Measurements from ENCODE around the gene BLACAT1. TPM values are rescaled to one million over a fixed set of nuclear protein-coding genes. Genes with fewer than 3 reads are reported as not detected.
"Not testable (repeated sequence)": the region's sequence is repeated elsewhere in the genome, so short reads cannot be mapped to it uniquely, and the experiment has no call there.

The BLACAT1 gene
- total RNA-seq, 2 experiments from 2014 or later: 0.25 to 0.32 TPM

GRCh38 chr1:205424901-205425600 lies 30.8 kb downstream of the BLACAT1 start:
- intact Hi-C loops (cut with DNase I, micrococcal nuclease): loop anchor here in 1 of 2 experiments (5.0 kb wide), 1 partner anchor 97 kb away; no protein-coding TSS in a partner anchor
- Mint-ChIP-seq H3K4me1 (no peaks in the 10 kb centered on the region), H3K27me3 (peaks cover 28% of the 10 kb centered on the region), H3K27ac (no peak overlapping the region), H3K4me3 (no peak overlapping the region), H3K36me3 (ENCODE audit: low read depth) (no peaks in the 10 kb centered on the region), H3K9me3 (ENCODE audit: low read depth) (no peaks in the 10 kb centered on the region)
- no peak for ATAC-seq
- ChIA-PET POLR2A (interaction anchor here (0.5 kb wide), 2 partner anchors 57 to 1052 kb away, joined by 3 to 6 read pairs; no protein-coding TSS in a partner anchor), CTCF (interaction anchor here (0.6 to 1.6 kb wide), 8 partner anchors 8 to 243 kb away, joined by 3 to 6 read pairs (median 3); no protein-coding TSS in a partner anchor)
- no peak for DNase-seq

- ChIA-PET CTCF (interaction anchor here (0.6 to 1.6 kb wide), 7 partner anchors 7 to 101 kb away, joined by 3 to 7 read pairs (median 6); no protein-coding TSS in a partner anchor), POLR2A (no interaction called here)
- no peak for DNase-seq
- H3K4me1 Mint-ChIP-seq: no peaks in the 10 kb centered on the region
- H3K27ac Mint-ChIP-seq: no peak overlapping the region
- H3K36me3 Mint-ChIP-seq (ENCODE audit: low read depth): no peaks in the 10 kb centered on the region
- no peak overlapping the region for H3K4me3 Mint-ChIP-seq
- ATAC-seq: no peak
- intact Hi-C loops (cut with DNase I, micrococcal nuclease): loop anchor here in 1 of 2 experiments (5.0 kb wide), 1 partner anchor 98 kb away; no protein-coding TSS in a partner anchor
- peaks cover 28% of the 10 kb centered on the region for H3K27me3 Mint-ChIP-seq
- H3K9me3 Mint-ChIP-seq (ENCODE audit: low read depth): no peaks in the 10 kb centered on the region
Measured at GRCh38 chr1:205423814-205424399, 31.9 kb downstream of the BLACAT1 start.

- ChIA-PET POLR2A (no interaction called here), CTCF (interaction anchor here (1.0 kb wide), 1 partner anchor 63 kb away, joined by 7 read pairs; no protein-coding TSS in a partner anchor)
- no peaks in the 10 kb centered on the region for H3K4me1 Mint-ChIP-seq
- no peak overlapping the region for H3K27ac Mint-ChIP-seq
- intact Hi-C loops (cut with DNase I, micrococcal nuclease): loop anchor here in 1 of 2 experiments (5.0 kb wide), 1 partner anchor 99 kb away; no protein-coding TSS in a partner anchor
- H3K27me3 Mint-ChIP-seq: peaks cover 28% of the 10 kb centered on the region
- DNase-seq: no peak
- H3K4me3 Mint-ChIP-seq: no peak overlapping the region
- H3K36me3 Mint-ChIP-seq (ENCODE audit: low read depth): no peaks in the 10 kb centered on the region
- no peaks in the 10 kb centered on the region for H3K9me3 Mint-ChIP-seq (ENCODE audit: low read depth)
- ATAC-seq: no peak
Measured at GRCh38 chr1:205422993-205423642, 32.7 kb downstream of the BLACAT1 start.

GRCh38 chr1:205421798-205422197 lies 34.0 kb downstream of the BLACAT1 start, which contains the start of gene LEMD1:
Gene LEMD1, minus strand, starts transcription at chr1:205422056. Its CDS starts 1,520 bp downstream, at chr1:205420536.
- no peaks in the 10 kb centered on the region for H3K9me3 Mint-ChIP-seq (ENCODE audit: low read depth)
- CTCF ChIA-PET: interaction anchor here (0.7 kb wide), 2 partner anchors 10 to 1107 kb away, joined by 3 read pairs; no protein-coding TSS in a partner anchor
- POLR2A ChIA-PET: no interaction called here
- H3K4me3 Mint-ChIP-seq: no peak within 1 kb of the TSS
- H3K27ac Mint-ChIP-seq: no peak within 1 kb of the TSS
- intact Hi-C loops (cut with DNase I, micrococcal nuclease): loop anchor here in 1 of 2 experiments (5.0 kb wide), 1 partner anchor 101 kb away; no protein-coding TSS in a partner anchor
- ATAC-seq (no peak), DNase-seq (no peak)
- H3K36me3 Mint-ChIP-seq (ENCODE audit: low read depth): no peaks in the 10 kb centered on the region
- peaks cover 28% of the 10 kb centered on the region for H3K27me3 Mint-ChIP-seq
- no peaks in the 10 kb centered on the region for H3K4me1 Mint-ChIP-seq

GRCh38 chr1:205420938-205421337 lies 34.9 kb downstream of the BLACAT1 start:
- no peak for DNase-seq
- intact Hi-C loops (cut with DNase I, micrococcal nuclease): loop anchor here in 1 of 2 experiments (5.0 kb wide), 1 partner anchor 101 kb away; no protein-coding TSS in a partner anchor
- H3K36me3 Mint-ChIP-seq (ENCODE audit: low read depth): no peaks in the 10 kb centered on the region
- no peak overlapping the region for H3K27ac Mint-ChIP-seq
- ATAC-seq: no peak
- H3K9me3 Mint-ChIP-seq (ENCODE audit: low read depth): no peaks in the 10 kb centered on the region
- peaks cover 23% of the 10 kb centered on the region for H3K27me3 Mint-ChIP-seq
- POLR2A ChIA-PET: no interaction called here
- no peak overlapping the region for H3K4me3 Mint-ChIP-seq
- H3K4me1 Mint-ChIP-seq: no peaks in the 10 kb centered on the region
- CTCF ChIA-PET: interaction anchor here (0.7 to 3.3 kb wide), 3 partner anchors 11 to 79 kb away, joined by 3 to 17 read pairs (median 4); no protein-coding TSS in a partner anchor

- Mint-ChIP-seq H3K9me3 (ENCODE audit: low read depth) (no peaks in the 10 kb centered on the region), H3K27ac (no peak overlapping the region), H3K4me3 (no peak overlapping the region), H3K27me3 (peaks cover 21% of the 10 kb centered on the region), H3K36me3 (ENCODE audit: low read depth) (no peaks in the 10 kb centered on the region), H3K4me1 (no peaks in the 10 kb centered on the region)
- CTCF ChIA-PET: interaction anchor here (0.6 to 3.3 kb wide), 6 partner anchors 13 to 669 kb away, joined by 3 to 17 read pairs (median 3); no protein-coding TSS in a partner anchor
- POLR2A ChIA-PET: interaction anchor here (1.2 kb wide), 1 partner anchor 12 kb away, joined by 7 read pairs; no protein-coding TSS in a partner anchor
- ATAC-seq: no peak
- intact Hi-C loops (cut with DNase I, micrococcal nuclease): no loop called here
- no peak for DNase-seq
Measured at GRCh38 chr1:205417870-205418635, 37.8 kb downstream of the BLACAT1 start.

GRCh38 chr1:205416322-205416721 lies 39.5 kb downstream of the BLACAT1 start:
- Mint-ChIP-seq H3K4me3 (no peak overlapping the region), H3K36me3 (ENCODE audit: low read depth) (no peaks in the 10 kb centered on the region), H3K9me3 (ENCODE audit: low read depth) (no peaks in the 10 kb centered on the region), H3K4me1 (no peaks in the 10 kb centered on the region), H3K27me3 (peaks cover 14% of the 10 kb centered on the region), H3K27ac (no peak overlapping the region)
- ChIA-PET CTCF (interaction anchor here (0.8 to 2.2 kb wide), 9 partner anchors 8 to 108 kb away, joined by 3 to 10 read pairs (median 3); no protein-coding TSS in a partner anchor), POLR2A (no interaction called here)
- intact Hi-C loops (cut with DNase I, micrococcal nuclease): no loop called here
- DNase-seq (no peak), ATAC-seq (no peak)

GRCh38 chr1:205410581-205411298 lies 45.1 kb downstream of the BLACAT1 start:
- intact Hi-C loops (cut with DNase I, micrococcal nuclease): no loop called here
- Mint-ChIP-seq H3K4me3 (no peak overlapping the region), H3K4me1 (peaks cover 4% of the 10 kb centered on the region), H3K36me3 (ENCODE audit: low read depth) (no peaks in the 10 kb centered on the region), H3K9me3 (ENCODE audit: low read depth) (no peaks in the 10 kb centered on the region), H3K27ac (no peak overlapping the region), H3K27me3 (peaks cover 12% of the 10 kb centered on the region)
- ChIA-PET POLR2A (interaction anchor here (0.7 kb wide), 1 partner anchor 59 kb away, joined by 5 read pairs; no protein-coding TSS in a partner anchor), CTCF (interaction anchor here (0.6 to 0.7 kb wide), 2 partner anchors 42 to 114 kb away, joined by 3 to 4 read pairs; no protein-coding TSS in a partner anchor)
- ATAC-seq (no peak), DNase-seq (no peak)

- ATAC-seq (no peak), DNase-seq (no peak)
- H3K36me3 Mint-ChIP-seq (ENCODE audit: low read depth): no peaks in the 10 kb centered on the region
- ChIA-PET CTCF (interaction anchor here (1.9 kb wide), 1 partner anchor 78 kb away, joined by 9 read pairs; no protein-coding TSS in a partner anchor), POLR2A (no interaction called here)
- peaks cover 8% of the 10 kb centered on the region for H3K27me3 Mint-ChIP-seq
- peaks cover 4% of the 10 kb centered on the region for H3K4me1 Mint-ChIP-seq
- intact Hi-C loops (cut with DNase I, micrococcal nuclease): no loop called here
- no peak overlapping the region for H3K27ac Mint-ChIP-seq
- no peak overlapping the region for H3K4me3 Mint-ChIP-seq
- H3K9me3 Mint-ChIP-seq (ENCODE audit: low read depth): no peaks in the 10 kb centered on the region
Measured at GRCh38 chr1:205407970-205408369, 47.9 kb downstream of the BLACAT1 start.

GRCh38 chr1:205406252-205406651 lies 49.6 kb downstream of the BLACAT1 start:
- H3K9me3 Mint-ChIP-seq (ENCODE audit: low read depth); H3K4me1 Mint-ChIP-seq; CTCF ChIA-PET; DNase-seq; H3K36me3 Mint-ChIP-seq (ENCODE audit: low read depth); H3K4me3 Mint-ChIP-seq; H3K27ac Mint-ChIP-seq; H3K27me3 Mint-ChIP-seq; intact Hi-C loops (cut with DNase I, micrococcal nuclease); POLR2A ChIA-PET; ATAC-seq: not testable (repeated sequence)
